ENCODE measurements around the gene LIMS1.

GRCh38 chr2:108627911-108628567, 93.8 kb downstream of the LIMS1 start:
- TF ChIP-seq FOXM1 (IDR thresholded peaks at IDR 0.05; ENCODE audit: borderline replicate concordance) (no peak), ELF4 (IDR thresholded peaks at IDR 0.05) (no peak), BHLHE40 (IDR thresholded peaks at IDR 0.05; ENCODE audit: borderline replicate concordance) (no peak), TARDBP (IDR thresholded peaks at IDR 0.05) (no peak), FOXA1 (IDR thresholded peaks at IDR 0.05) (no peak), NFRKB (IDR thresholded peaks at IDR 0.05) (no peak)
